PC-9 (cell line): ENCODE data around the gene GIMAP5. TPM values are rescaled to one million over a fixed set of nuclear protein-coding genes. Genes with fewer than 3 reads are reported as not detected.

ENCODE experiments used
- Bru-seq: library from RNA; stranded (reverse); fragments of 400-500 nt; gene quantifications from one replicate; lab custom pipeline; 2021; lab: Mats Ljungman, UMichigan
- BruChase-seq, 2 experiments: library from RNA; stranded (reverse); fragments of 400-500 nt; gene quantifications; one replicate each; lab custom pipeline; 2021; lab: Mats Ljungman, UMichigan
- BruUV-seq: library from RNA; stranded (reverse); fragments of 400-500 nt; replicated peaks from 2 replicates; lab custom pipeline; 2021; lab: Mats Ljungman, UMichigan
- CTCF ChIA-PET: fragments of 300-600 bp; sonication (Branson Sonifier 250); formaldehyde crosslinking; loops from one replicate; lab custom pipeline; 2022; ENCODE audit warnings: antibody characterized with exemption; lab: Charles Lee
- POLR2A ChIA-PET: fragments of 300-600 bp; sonication (Branson Sonifier 250); formaldehyde crosslinking; loops from one replicate; lab custom pipeline; 2022; ENCODE audit warnings: antibody characterized with exemption; ENCODE audit not compliant: unreplicated experiment; lab: Charles Lee
- DNase-seq, 2 experiments: peaks; one replicate each; pipeline versions ENCODE4 v3.0.0 to v3.0.0-alpha.2; 2015 to 2022; ENCODE audit warnings: mixed read lengths in 1 of 2
- H2AFZ ChIP-seq: fragments of 200-600 bp; sonication (generic); 2 replicates; pipeline ENCODE4 v1.8.1; 2017; ENCODE audit warnings: antibody characterized with exemption
- H3F3A ChIP-seq: fragments of 200-600 bp; sonication (generic); 2 replicates; pipeline ENCODE4 v1.8.1; 2017; ENCODE audit warnings: antibody characterized with exemption, mild to moderate bottlenecking, low read depth; ENCODE audit not compliant: insufficient read depth
- H3K27ac ChIP-seq: fragments of 200-600 bp; sonication (generic); 2 replicates; pipeline ENCODE4 v1.6.1; 2016; ENCODE audit warnings: mixed run types
- H3K27me3 ChIP-seq: fragments of 200-600 bp; sonication (generic); 2 replicates; pipeline ENCODE4 v1.6.1; 2016; ENCODE audit warnings: low read depth, mixed run types; ENCODE audit not compliant: insufficient read depth
- H3K36me3 ChIP-seq: fragments of 200-600 bp; sonication (generic); 2 replicates; pipeline ENCODE4 v1.6.1; 2016; ENCODE audit warnings: low read depth, mixed run types
- H3K4me1 ChIP-seq: fragments of 200-600 bp; sonication (generic); replicated peaks from 2 replicates; pipeline ENCODE4 v1.6.1; 2016; ENCODE audit warnings: mixed run types; ENCODE audit not compliant: insufficient read depth
- H3K4me2 ChIP-seq: fragments of 200-600 bp; sonication (generic); 2 replicates; pipeline ENCODE4 v1.6.1; 2017; ENCODE audit warnings: mixed run types
- H3K4me3 ChIP-seq: fragments of 200-600 bp; sonication (generic); 2 replicates; pipeline ENCODE4 v1.6.1; 2016; ENCODE audit warnings: mixed run types
- H3K79me2 ChIP-seq: fragments of 200-600 bp; sonication (generic); 2 replicates; pipeline ENCODE4 v1.6.1; 2017; ENCODE audit warnings: low read depth, mixed run types
- H3K9me2 ChIP-seq: fragments of 200-600 bp; sonication (generic); 2 replicates; pipeline ENCODE4 v1.8.1; 2017; ENCODE audit warnings: mild to moderate bottlenecking; ENCODE audit not compliant: insufficient read depth
- H3K9me3 ChIP-seq: fragments of 200-600 bp; sonication (generic); 2 replicates; pipeline ENCODE4 v1.8.1; 2016; ENCODE audit warnings: low read depth; ENCODE audit not compliant: insufficient read depth
- H4K20me1 ChIP-seq: fragments of 200-600 bp; sonication (generic); 2 replicates; pipeline ENCODE4 v1.8.1; 2017; ENCODE audit not compliant: insufficient read depth
- CTCF ChIP-seq: fragments of 200-600 bp; sonication (generic); conservative IDR thresholded peaks from 2 replicates; pipeline ENCODE4 v1.6.1; 2017; ENCODE audit warnings: mixed run types, antibody characterized with exemption, mild to moderate bottlenecking, moderate library complexity
- EZH2 ChIP-seq: fragments of 200-600 bp; sonication (generic); IDR thresholded peaks from 2 replicates; pipeline ENCODE4 v1.8.0; 2017; ENCODE audit warnings: antibody characterized with exemption, low read depth
- intact Hi-C: fragments of 100-400 bp; cut with micrococcal nuclease; formaldehyde crosslinking; loops from one replicate; pipeline ENCODE4 v1.10.0; 2022; ENCODE audit not compliant: unreplicated experiment
- long read RNA-seq: library from polyadenylated mRNA; stranded (forward); transcript quantifications from one replicate; pipeline ENCODE4 v2.0.0, GENCODE V29; 2022
- total RNA-seq: library from RNA; stranded (reverse); gene quantifications from 2 replicates; pipeline ENCODE4 v1.2.3, GENCODE V29; 2021

The GIMAP5 gene
- total RNA-seq (not detected in 2 replicates), Bru-seq, nascent RNA (not detected), BruChase-seq, experiment 1, labeled RNA remaining after a 2-hour chase (not detected), BruChase-seq, experiment 2, labeled RNA remaining after a 6-hour chase (not detected)
- long read RNA-seq, result 0 reads

- no peaks in the 10 kb centered on the region for H3F3A ChIP-seq
- H3K27me3 ChIP-seq, result peaks cover 50% of the 10 kb centered on the region
- no peaks in the 10 kb centered on the region for H3K36me3 ChIP-seq
- no peaks in the 10 kb centered on the region for H3K4me1 ChIP-seq
- no peaks in the 10 kb centered on the region for H3K9me2 ChIP-seq
- H3K4me3 ChIP-seq, result no peak within 1 kb of the TSS
- no peak within 1 kb of the TSS for H3K4me2 ChIP-seq
- no peaks in the 10 kb centered on the region for H4K20me1 ChIP-seq
- H3K9me3 ChIP-seq, result 0 out of 2 replicates have a peak, but pooled peaks cover 3% of the 10 kb centered on the region
- BruUV-seq, result no TSS peak
- no peak within 1 kb of the TSS for H2AFZ ChIP-seq
- CTCF ChIA-PET, result no interaction called here
- POLR2A ChIA-PET, result no interaction called here
- no peak for DNase-seq
- no peak within 1 kb of the TSS for H3K27ac ChIP-seq
- intact Hi-C loops, result no loop called here
- no peak for TF ChIP-seq CTCF
- no peak for TF ChIP-seq EZH2
- no peaks in the 10 kb centered on the region for H3K79me2 ChIP-seq
Observed at GRCh38 chr7:150737265-150738055, at the start of gene GIMAP5. Gene GIMAP5 (plus strand): TSS chr7:150737418. CDS start chr7:150740885, 3,467 bp downstream.

GRCh38 chr7:150688630-150689029, 48.6 kb upstream of the GIMAP5 start:
- Histone ChIP-seq H3F3A (no peaks in the 10 kb centered on the region), H3K4me3 (no peak overlapping the region), H3K4me1 (no peaks in the 10 kb centered on the region), H3K27me3 (peaks cover 54% of the 10 kb centered on the region), H3K79me2 (no peaks in the 10 kb centered on the region), H3K9me3 (peaks cover 3% of the 10 kb centered on the region; the same call in 1 of the 2 replicates), H3K27ac (no peak overlapping the region), H2AFZ (no peak overlapping the region), H3K9me2 (no peaks in the 10 kb centered on the region), H3K36me3 (no peaks in the 10 kb centered on the region), H3K4me2 (no peak overlapping the region), H4K20me1 (no peaks in the 10 kb centered on the region)
- ChIA-PET CTCF (no interaction called here), POLR2A (no interaction called here)
- TF ChIP-seq CTCF (no peak), EZH2 (no peak)
- no peak for DNase-seq
- no TSS peak for BruUV-seq
- intact Hi-C loops, result no loop called here

- ChIA-PET CTCF (no interaction called here), POLR2A (no interaction called here)
- no TSS peak for BruUV-seq
- intact Hi-C loops, result no loop called here
- DNase-seq, result no peak
- Histone ChIP-seq H3K9me2 (no peaks in the 10 kb centered on the region), H3K4me1 (no peaks in the 10 kb centered on the region), H3K27me3 (peaks cover 26% of the 10 kb centered on the region), H3K9me3 (no peaks in the 10 kb centered on the region), H2AFZ (no peak overlapping the region), H3K4me2 (no peak overlapping the region), H3K79me2 (no peaks in the 10 kb centered on the region), H3K36me3 (no peaks in the 10 kb centered on the region), H3K27ac (no peak overlapping the region), H4K20me1 (no peaks in the 10 kb centered on the region; the same call in 1 of the 2 replicates), H3K4me3 (no peak overlapping the region), H3F3A (no peaks in the 10 kb centered on the region)
- TF ChIP-seq EZH2, result no peak
- TF ChIP-seq CTCF, result no peak
Observed at GRCh38 chr7:150695654-150696053, 41.6 kb upstream of the GIMAP5 start.
